AG04450 (cell line): ENCODE results near the gene UBR7. TPM values are rescaled to one million over a fixed set of nuclear protein-coding genes. Genes with fewer than 3 reads are reported as not detected.

Experiments
- CTCF ChIA-PET: fragments of 300-600, 350-600 bp; formaldehyde crosslinking; extraction: SDS; loops from one replicate; lab custom pipeline; 2022; ENCODE audit warnings: antibody characterized with exemption, inconsistent platforms; lab: Charles Lee
- POLR2A ChIA-PET: fragments of 350-600 bp; formaldehyde crosslinking; extraction: SDS; loops from one replicate; lab custom pipeline; 2021; ENCODE audit warnings: antibody characterized with exemption, inconsistent platforms; lab: Yijun Ruan, JAX
- DNase-seq: peaks from one replicate; pipeline ENCODE4 v3.0.0-alpha.2; 2011; ENCODE audit warnings: low read depth, low spot score
- H3K27ac ChIP-seq: one replicate; pipeline ENCODE4 v1.5.1; 2012; ENCODE audit warnings: low read depth, low read length, control low read depth
- H3K27me3 ChIP-seq: one replicate; pipeline ENCODE4 v1.6.0; 2012; ENCODE audit warnings: low read length; ENCODE audit not compliant: control insufficient read depth, insufficient read depth
- H3K4me3 ChIP-seq: 2 replicates; pipeline ENCODE4 v1.5.1; 2011; ENCODE audit warnings: mild to moderate bottlenecking, low read depth, low read length, control low read depth
- H3K9me3 ChIP-seq: 2 replicates; pipeline ENCODE4 v1.5.1; 2012; ENCODE audit warnings: low read length; ENCODE audit not compliant: control insufficient read depth, insufficient read depth
- CTCF ChIP-seq: IDR thresholded peaks from 2 replicates; pipeline ENCODE4 v1.5.1; 2011; ENCODE audit warnings: low read depth, low read length, control low read depth, inconsistent platforms
- polyA plus RNA-seq: library from polyadenylated mRNA; depleted of rRNA; stranded (reverse); fragments of >200 nt; gene quantifications from 2 replicates; pipeline ENCODE4 v1.2.3, GENCODE V29; 2011

Gene UBR7
- polyA plus RNA-seq, 1 experiment, result 30.7 TPM

- DNase-seq, result no peak
- Histone ChIP-seq H3K27ac (peak overlapping the region; percentile 43), H3K4me3 (no peak overlapping the region), H3K9me3 (no peaks in the 10 kb centered on the region; the same call in 1 of the 2 replicates), H3K27me3 (no peaks in the 10 kb centered on the region)
- ChIA-PET POLR2A (interaction anchor here (0.6 to 1.9 kb wide), 3 partner anchors 9 to 90 kb away, joined by 4 read pairs; no protein-coding TSS in a partner anchor), CTCF (interaction anchor here (0.6 to 1.2 kb wide), 2 partner anchors 22 to 896 kb away, joined by 3 to 5 read pairs; no protein-coding TSS in a partner anchor)
- no peak for TF ChIP-seq CTCF
These were observed 33.6 kb downstream of the UBR7 start for GRCh38 chr14:93240678-93241000.

GRCh38 chr14:93245764-93246420 lies 38.8 kb downstream of the UBR7 start:
- Histone ChIP-seq H3K9me3 (no peaks in the 10 kb centered on the region), H3K27ac (no peak overlapping the region), H3K4me3 (no peak overlapping the region), H3K27me3 (no peaks in the 10 kb centered on the region)
- TF ChIP-seq CTCF, result no peak
- ChIA-PET POLR2A (no interaction called here), CTCF (no interaction called here)
- no peak for DNase-seq

GRCh38 chr14:93246534-93246933 lies 39.5 kb downstream of the UBR7 start:
- Histone ChIP-seq H3K27ac (no peak overlapping the region), H3K27me3 (no peaks in the 10 kb centered on the region), H3K9me3 (no peaks in the 10 kb centered on the region), H3K4me3 (no peak overlapping the region)
- no peak for TF ChIP-seq CTCF
- POLR2A ChIA-PET, result no interaction called here
- CTCF ChIA-PET, result no interaction called here
- DNase-seq, result no peak

GRCh38 chr14:93249128-93249831 lies 42.2 kb downstream of the UBR7 start:
- H3K4me3 ChIP-seq, result no peak overlapping the region
- no peaks in the 10 kb centered on the region for H3K9me3 ChIP-seq
- H3K27ac ChIP-seq, result no peak overlapping the region
- ChIA-PET CTCF (interaction anchor here (0.6 to 1.3 kb wide), 2 partner anchors 10 to 51 kb away, joined by 3 to 6 read pairs; no protein-coding TSS in a partner anchor), POLR2A (interaction anchor here (0.6 kb wide), 1 partner anchor 16 kb away, joined by 3 read pairs; no protein-coding TSS in a partner anchor)
- TF ChIP-seq CTCF, result no peak
- DNase-seq, result no peak
- H3K27me3 ChIP-seq, result no peaks in the 10 kb centered on the region

- no peaks in the 10 kb centered on the region for H3K9me3 ChIP-seq
- CTCF ChIA-PET, result interaction anchor here (0.6 kb wide), 1 partner anchor 83 kb away, joined by 3 read pairs; no protein-coding TSS in a partner anchor
- TF ChIP-seq CTCF, result no peak
- POLR2A ChIA-PET, result no interaction called here
- no peaks in the 10 kb centered on the region for H3K27me3 ChIP-seq
- DNase-seq, result no peak
- H3K4me3 ChIP-seq, result no peak overlapping the region
- no peak overlapping the region for H3K27ac ChIP-seq
These were observed 55.4 kb downstream of the UBR7 start for GRCh38 chr14:93262446-93262845.
